Measurements from ENCODE around the gene SOX18.

- TF ChIP-seq, protein P1, sequence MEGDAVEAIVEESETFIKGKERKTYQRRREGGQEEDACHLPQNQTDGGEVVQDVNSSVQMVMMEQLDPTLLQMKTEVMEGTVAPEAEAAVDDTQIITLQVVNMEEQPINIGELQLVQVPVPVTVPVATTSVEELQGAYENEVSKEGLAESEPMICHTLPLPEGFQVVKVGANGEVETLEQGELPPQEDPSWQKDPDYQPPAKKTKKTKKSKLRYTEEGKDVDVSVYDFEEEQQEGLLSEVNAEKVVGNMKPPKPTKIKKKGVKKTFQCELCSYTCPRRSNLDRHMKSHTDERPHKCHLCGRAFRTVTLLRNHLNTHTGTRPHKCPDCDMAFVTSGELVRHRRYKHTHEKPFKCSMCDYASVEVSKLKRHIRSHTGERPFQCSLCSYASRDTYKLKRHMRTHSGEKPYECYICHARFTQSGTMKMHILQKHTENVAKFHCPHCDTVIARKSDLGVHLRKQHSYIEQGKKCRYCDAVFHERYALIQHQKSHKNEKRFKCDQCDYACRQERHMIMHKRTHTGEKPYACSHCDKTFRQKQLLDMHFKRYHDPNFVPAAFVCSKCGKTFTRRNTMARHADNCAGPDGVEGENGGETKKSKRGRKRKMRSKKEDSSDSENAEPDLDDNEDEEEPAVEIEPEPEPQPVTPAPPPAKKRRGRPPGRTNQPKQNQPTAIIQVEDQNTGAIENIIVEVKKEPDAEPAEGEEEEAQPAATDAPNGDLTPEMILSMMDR (IDR thresholded peaks at IDR 0.05 in 8 of 11, conservative IDR thresholded peaks at IDR 0.05 in 3 of 11): peak in 1 of 11 experiments; percentile 6
- TF ChIP-seq POLR2AphosphoS5 (IDR thresholded peaks at IDR 0.05): peak; percentile 59 to 74 (median 71)
Observed at GRCh38 chr20:64077876-64078551, 28.6 kb upstream of the SOX18 start.

Measured in spleen (tissue), 7 donors.